Measurements from ENCODE around the gene ZMYND8.
"Not testable (repeated sequence)": the region's sequence is repeated elsewhere in the genome, so short reads cannot be mapped to it uniquely, and the experiment has no call there.

Gene ZMYND8

GRCh38 chr20:47286681-47287080, 69.8 kb downstream of the ZMYND8 start:
- Histone ChIP-seq H3K4me3 (ENCODE audit: low read depth in 1 of 2, low read length in 2 of 2) (no peak overlapping the region), H3K27ac (ENCODE audit: low read length) (no peak overlapping the region), H3K27me3 (ENCODE audit: low read depth, low read length) (no peaks in the 10 kb centered on the region), H3K4me1 (ENCODE audit: control insufficient read depth in 1 of 2, insufficient read depth in 2 of 2, low read length in 2 of 2) (no peaks in the 10 kb centered on the region), H3K36me3 (ENCODE audit: control insufficient read depth in 1 of 2, insufficient read depth in 2 of 2, low read length in 2 of 2) (peaks cover 59 to 72% of the 10 kb centered on the region in 2 donors), H3K9me3 (ENCODE audit: control insufficient read depth in 1 of 2, low read length in 2 of 2) (no peaks in the 10 kb centered on the region)

- H3K4me1 ChIP-seq (ENCODE audit: control insufficient read depth in 1 of 2, insufficient read depth in 2 of 2, low read length in 2 of 2), result no peaks in the 10 kb centered on the region
- H3K9me3 ChIP-seq (ENCODE audit: control insufficient read depth in 1 of 2, low read length in 2 of 2), result no peaks in the 10 kb centered on the region
- H3K36me3 ChIP-seq (ENCODE audit: control insufficient read depth in 1 of 2, insufficient read depth in 2 of 2, low read length in 2 of 2), result peaks cover 68 to 77% of the 10 kb centered on the region in 2 donors
- H3K27me3 ChIP-seq (ENCODE audit: low read depth, low read length), result no peaks in the 10 kb centered on the region
- H3K27ac ChIP-seq (ENCODE audit: low read length), result no peak overlapping the region
- H3K4me3 ChIP-seq (ENCODE audit: low read depth in 1 of 2, low read length in 2 of 2), result no peak overlapping the region
Measured at GRCh38 chr20:47285189-47285588, 71.3 kb downstream of the ZMYND8 start.

GRCh38 chr20:47284373-47284772, 72.1 kb downstream of the ZMYND8 start:
- H3K4me3 ChIP-seq (ENCODE audit: low read depth in 1 of 2, low read length in 2 of 2), result no peak overlapping the region
- no peaks in the 10 kb centered on the region for H3K4me1 ChIP-seq (ENCODE audit: control insufficient read depth in 1 of 2, insufficient read depth in 2 of 2, low read length in 2 of 2)
- H3K36me3 ChIP-seq (ENCODE audit: control insufficient read depth in 1 of 2, insufficient read depth in 2 of 2, low read length in 2 of 2), result peaks cover 64 to 70% of the 10 kb centered on the region in 2 donors
- H3K27me3 ChIP-seq (ENCODE audit: low read depth, low read length), result no peaks in the 10 kb centered on the region
- no peak overlapping the region for H3K27ac ChIP-seq (ENCODE audit: low read length)
- no peaks in the 10 kb centered on the region for H3K9me3 ChIP-seq (ENCODE audit: control insufficient read depth in 1 of 2, low read length in 2 of 2)

GRCh38 chr20:47283411-47283810, 73.1 kb downstream of the ZMYND8 start:
- H3K9me3 ChIP-seq (ENCODE audit: control insufficient read depth in 1 of 2, low read length in 2 of 2), result no peaks in the 10 kb centered on the region
- no peak overlapping the region for H3K27ac ChIP-seq (ENCODE audit: low read length)
- H3K36me3 ChIP-seq (ENCODE audit: control insufficient read depth in 1 of 2, insufficient read depth in 2 of 2, low read length in 2 of 2), result peaks cover 64 to 66% of the 10 kb centered on the region in 2 donors
- H3K27me3 ChIP-seq (ENCODE audit: low read depth, low read length), result no peaks in the 10 kb centered on the region
- H3K4me1 ChIP-seq (ENCODE audit: control insufficient read depth in 1 of 2, insufficient read depth in 2 of 2, low read length in 2 of 2), result no peaks in the 10 kb centered on the region
- H3K4me3 ChIP-seq (ENCODE audit: low read depth in 1 of 2, low read length in 2 of 2), result no peak overlapping the region

GRCh38 chr20:47282864-47283263, 73.6 kb downstream of the ZMYND8 start:
- Histone ChIP-seq H3K27me3 (ENCODE audit: low read depth, low read length) (no peaks in the 10 kb centered on the region), H3K27ac (ENCODE audit: low read length) (no peak overlapping the region), H3K4me3 (ENCODE audit: low read depth in 1 of 2, low read length in 2 of 2) (no peak overlapping the region), H3K4me1 (ENCODE audit: control insufficient read depth in 1 of 2, insufficient read depth in 2 of 2, low read length in 2 of 2) (no peaks in the 10 kb centered on the region), H3K9me3 (ENCODE audit: control insufficient read depth in 1 of 2, low read length in 2 of 2) (no peaks in the 10 kb centered on the region), H3K36me3 (ENCODE audit: control insufficient read depth in 1 of 2, insufficient read depth in 2 of 2, low read length in 2 of 2) (peaks cover 62 to 63% of the 10 kb centered on the region in 2 donors)

- H3K4me3 ChIP-seq (ENCODE audit: low read depth in 1 of 2, low read length in 2 of 2), result no peak overlapping the region
- peaks cover 0 to 11% of the 10 kb centered on the region in 2 donors for H3K4me1 ChIP-seq (ENCODE audit: control insufficient read depth in 1 of 2, insufficient read depth in 2 of 2, low read length in 2 of 2)
- no peaks in the 10 kb centered on the region for H3K27me3 ChIP-seq (ENCODE audit: low read depth, low read length)
- peaks cover 50 to 51% of the 10 kb centered on the region in 2 donors for H3K36me3 ChIP-seq (ENCODE audit: control insufficient read depth in 1 of 2, insufficient read depth in 2 of 2, low read length in 2 of 2)
- H3K27ac ChIP-seq (ENCODE audit: low read length), result no peak overlapping the region
- no peaks in the 10 kb centered on the region for H3K9me3 ChIP-seq (ENCODE audit: control insufficient read depth in 1 of 2, low read length in 2 of 2)
Measured at GRCh38 chr20:47281376-47281775, 75.1 kb downstream of the ZMYND8 start.

GRCh38 chr20:47280668-47281067, 75.8 kb downstream of the ZMYND8 start:
- H3K36me3 ChIP-seq (ENCODE audit: control insufficient read depth in 1 of 2, insufficient read depth in 2 of 2, low read length in 2 of 2), result peaks cover 57 to 59% of the 10 kb centered on the region in 2 donors
- H3K27ac ChIP-seq (ENCODE audit: low read length), result no peak overlapping the region
- H3K4me3 ChIP-seq (ENCODE audit: low read depth in 1 of 2, low read length in 2 of 2), result no peak overlapping the region
- H3K9me3 ChIP-seq (ENCODE audit: control insufficient read depth in 1 of 2, low read length in 2 of 2), result no peaks in the 10 kb centered on the region
- H3K27me3 ChIP-seq (ENCODE audit: low read depth, low read length), result no peaks in the 10 kb centered on the region
- peaks cover 0 to 15% of the 10 kb centered on the region in 2 donors for H3K4me1 ChIP-seq (ENCODE audit: control insufficient read depth in 1 of 2, insufficient read depth in 2 of 2, low read length in 2 of 2)

- no peaks in the 10 kb centered on the region for H3K9me3 ChIP-seq (ENCODE audit: control insufficient read depth in 1 of 2, low read length in 2 of 2)
- H3K36me3 ChIP-seq (ENCODE audit: control insufficient read depth in 1 of 2, insufficient read depth in 2 of 2, low read length in 2 of 2), result peaks cover 55 to 62% of the 10 kb centered on the region in 2 donors
- H3K27ac ChIP-seq (ENCODE audit: low read length), result no peak overlapping the region
- H3K4me3 ChIP-seq (ENCODE audit: low read depth in 1 of 2, low read length in 2 of 2), result no peak overlapping the region
- peaks cover 0 to 15% of the 10 kb centered on the region in 2 donors for H3K4me1 ChIP-seq (ENCODE audit: control insufficient read depth in 1 of 2, insufficient read depth in 2 of 2, low read length in 2 of 2)
- no peaks in the 10 kb centered on the region for H3K27me3 ChIP-seq (ENCODE audit: low read depth, low read length)
Measured at GRCh38 chr20:47280228-47280627, 76.3 kb downstream of the ZMYND8 start.

GRCh38 chr20:47278907-47279348, 77.6 kb downstream of the ZMYND8 start:
- Histone ChIP-seq H3K36me3 (ENCODE audit: control insufficient read depth in 1 of 2, insufficient read depth in 2 of 2, low read length in 2 of 2) (peaks cover 44 to 55% of the 10 kb centered on the region in 2 donors), H3K27ac (ENCODE audit: low read length) (no peak overlapping the region), H3K4me1 (ENCODE audit: control insufficient read depth in 1 of 2, insufficient read depth in 2 of 2, low read length in 2 of 2) (peaks cover 6 to 15% of the 10 kb centered on the region in 2 donors), H3K9me3 (ENCODE audit: control insufficient read depth in 1 of 2, low read length in 2 of 2) (no peaks in the 10 kb centered on the region), H3K4me3 (ENCODE audit: low read depth in 1 of 2, low read length in 2 of 2) (no peak overlapping the region), H3K27me3 (ENCODE audit: low read depth, low read length) (no peaks in the 10 kb centered on the region)

GRCh38 chr20:47277535-47277872, 79.0 kb downstream of the ZMYND8 start:
- peaks cover 6 to 20% of the 10 kb centered on the region in 2 donors for H3K4me1 ChIP-seq (ENCODE audit: control insufficient read depth in 1 of 2, insufficient read depth in 2 of 2, low read length in 2 of 2)
- H3K36me3 ChIP-seq (ENCODE audit: control insufficient read depth in 1 of 2, insufficient read depth in 2 of 2, low read length in 2 of 2), result peaks cover 38 to 41% of the 10 kb centered on the region in 2 donors
- H3K27ac ChIP-seq (ENCODE audit: low read length); H3K27me3 ChIP-seq (ENCODE audit: low read depth, low read length); H3K9me3 ChIP-seq (ENCODE audit: control insufficient read depth in 1 of 2, low read length in 2 of 2); H3K4me3 ChIP-seq (ENCODE audit: low read depth in 1 of 2, low read length in 2 of 2): not testable (repeated sequence)

- Histone ChIP-seq H3K9me3 (ENCODE audit: control insufficient read depth in 1 of 2, low read length in 2 of 2) (no peaks in the 10 kb centered on the region), H3K27ac (ENCODE audit: low read length) (no peak overlapping the region), H3K27me3 (ENCODE audit: low read depth, low read length) (no peaks in the 10 kb centered on the region), H3K36me3 (ENCODE audit: control insufficient read depth in 1 of 2, insufficient read depth in 2 of 2, low read length in 2 of 2) (peaks cover 35 to 36% of the 10 kb centered on the region in 2 donors), H3K4me3 (ENCODE audit: low read depth in 1 of 2, low read length in 2 of 2) (no peak overlapping the region), H3K4me1 (ENCODE audit: control insufficient read depth in 1 of 2, insufficient read depth in 2 of 2, low read length in 2 of 2) (peaks cover 6 to 20% of the 10 kb centered on the region in 2 donors)
Measured at GRCh38 chr20:47276851-47277534, 79.5 kb downstream of the ZMYND8 start.

GRCh38 chr20:47276251-47276650, 80.2 kb downstream of the ZMYND8 start:
- Histone ChIP-seq H3K4me1 (ENCODE audit: control insufficient read depth in 1 of 2, insufficient read depth in 2 of 2, low read length in 2 of 2) (peaks cover 6 to 20% of the 10 kb centered on the region in 2 donors), H3K27ac (ENCODE audit: low read length) (no peak overlapping the region), H3K9me3 (ENCODE audit: control insufficient read depth in 1 of 2, low read length in 2 of 2) (no peaks in the 10 kb centered on the region), H3K36me3 (ENCODE audit: control insufficient read depth in 1 of 2, insufficient read depth in 2 of 2, low read length in 2 of 2) (peaks cover 28 to 32% of the 10 kb centered on the region in 2 donors), H3K4me3 (ENCODE audit: low read depth in 1 of 2, low read length in 2 of 2) (no peak overlapping the region), H3K27me3 (ENCODE audit: low read depth, low read length) (no peaks in the 10 kb centered on the region)

All from muscle layer of duodenum (tissue), 2 donors.